Measurements from ENCODE around the gene ABLIM2. TPM values are rescaled to one million over a fixed set of nuclear protein-coding genes. Genes with fewer than 3 reads are reported as not detected.

Gene ABLIM2
- polyA plus RNA-seq, 3 donors, result 0.21 TPM; not detected in 2

GRCh38 chr4:8106451-8107025 is 52.1 kb downstream of the ABLIM2 start:
- Mint-ChIP-seq H3K27ac (peak overlapping the region in 1 of 7 donors; percentile 60), H3K4me1 (no peaks in the 10 kb centered on the region), H3K36me3 (no peaks in the 10 kb centered on the region), H3K9me3 (peaks cover 0 to 4% (median 0%) of the 10 kb centered on the region in 7 donors), H3K4me3 (no peak overlapping the region), H3K27me3 (ENCODE audit: low read depth in 3 of 3) (peaks cover 2 to 11% (median 10%) of the 10 kb centered on the region in 3 donors)
- TF ChIP-seq CTCF (IDR thresholded peaks at IDR 0.05), result no peak
- intact Hi-C loops (cut with micrococcal nuclease), result no loop called here
- no peaks in the 10 kb centered on the region for H3K79me2 ChIP-seq (ENCODE audit: insufficient read depth, low read length)
- H3K4me3 ChIP-seq (replicated peaks in 1 of 3; ENCODE audit: low read depth in 2 of 3, low read length in 3 of 3), result no peak overlapping the region
- no peaks in the 10 kb centered on the region for H3K9me3 ChIP-seq (replicated peaks in 1 of 2; ENCODE audit: control insufficient read depth in 1 of 2, insufficient read depth in 1 of 2, low read length in 2 of 2)
- no peaks in the 10 kb centered on the region for H3K4me1 ChIP-seq (ENCODE audit: control insufficient read depth in 1 of 2, insufficient read depth in 2 of 2, low read length in 2 of 2)
- no peak overlapping the region for H3K4me2 ChIP-seq (replicated peaks; ENCODE audit: extremely low read depth, low read length, poor library complexity, severe bottlenecking)
- H4K20me1 ChIP-seq (ENCODE audit: insufficient read depth, low read length), result no peaks in the 10 kb centered on the region
- H2AFZ ChIP-seq (ENCODE audit: insufficient read depth, low read depth, low read length, poor library complexity, severe bottlenecking), result no peak overlapping the region
- no peak overlapping the region for H3K9ac ChIP-seq (ENCODE audit: insufficient read depth, low read length, poor library complexity, severe bottlenecking)
- WGBS (ENCODE audit: insufficient coverage), result 94% methylated on average over 24 of the region's 24 CpGs
- no peaks in the 10 kb centered on the region for H3K27me3 ChIP-seq (ENCODE audit: control insufficient read depth in 2 of 2, insufficient read depth in 2 of 2, low read length in 2 of 2)
- no peak overlapping the region for H3K27ac ChIP-seq (ENCODE audit: low read depth in 1 of 2, low read length in 2 of 2)
- DNase-seq, result no peak
- H3K36me3 ChIP-seq (replicated peaks in 1 of 2; ENCODE audit: control insufficient read depth in 1 of 2, insufficient read depth in 2 of 2, low read length in 2 of 2), result no peaks in the 10 kb centered on the region

DNA sequence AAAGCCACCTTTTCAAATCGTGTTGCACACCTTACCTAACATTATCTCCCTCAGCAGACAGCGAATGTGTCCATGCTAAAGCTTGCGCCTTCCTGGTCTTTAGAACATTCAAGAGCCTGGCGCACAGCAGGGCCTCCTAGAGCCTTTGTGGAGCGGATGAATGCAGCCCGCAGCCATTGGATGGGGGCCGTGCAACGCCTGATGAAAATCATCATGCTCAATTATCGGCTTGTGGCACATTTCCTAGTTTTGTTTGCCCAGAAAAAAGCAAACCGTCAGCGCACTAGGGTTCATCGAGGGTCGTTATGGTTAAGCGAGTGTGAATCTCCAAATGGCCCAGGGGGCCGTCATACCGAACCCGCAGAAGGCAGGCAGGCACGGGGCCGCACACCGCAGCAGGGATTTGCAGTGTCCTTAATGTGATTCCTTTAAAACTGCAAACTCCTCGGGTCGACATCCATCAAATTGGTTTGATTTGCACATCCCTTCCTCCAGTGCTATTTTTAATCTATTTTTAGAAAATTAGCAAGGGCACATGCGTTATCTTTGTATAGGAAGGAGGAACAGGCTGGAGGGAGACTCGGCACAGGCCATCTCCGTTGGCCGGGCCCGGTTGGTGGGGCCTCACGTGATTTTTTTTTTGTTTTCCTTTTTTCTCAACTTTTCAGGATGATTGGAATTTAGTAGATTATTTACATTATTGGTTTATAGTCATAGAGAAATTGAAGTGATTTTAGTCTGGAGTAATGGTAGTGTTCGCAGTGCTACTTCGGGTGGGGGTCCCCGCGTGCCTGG is 53.1 kb downstream of the ABLIM2 start:
- Mint-ChIP-seq H3K4me1 (no peaks in the 10 kb centered on the region), H3K27me3 (ENCODE audit: low read depth in 3 of 3) (peaks cover 4 to 9% (median 8%) of the 10 kb centered on the region in 3 donors), H3K9me3 (peaks cover 0 to 4% (median 0%) of the 10 kb centered on the region in 7 donors), H3K4me3 (peak overlapping the region in 1 of 2 donors; percentile 11), H3K36me3 (no peaks in the 10 kb centered on the region), H3K27ac (no peak overlapping the region)
- no peak overlapping the region for H3K9ac ChIP-seq (ENCODE audit: insufficient read depth, low read length, poor library complexity, severe bottlenecking)
- H3K9me3 ChIP-seq (replicated peaks in 1 of 2; ENCODE audit: control insufficient read depth in 1 of 2, insufficient read depth in 1 of 2, low read length in 2 of 2), result no peaks in the 10 kb centered on the region
- intact Hi-C loops (cut with micrococcal nuclease), result no loop called here
- no peaks in the 10 kb centered on the region for H3K36me3 ChIP-seq (replicated peaks in 1 of 2; ENCODE audit: control insufficient read depth in 1 of 2, insufficient read depth in 2 of 2, low read length in 2 of 2)
- H3K4me1 ChIP-seq (ENCODE audit: control insufficient read depth in 1 of 2, insufficient read depth in 2 of 2, low read length in 2 of 2), result no peaks in the 10 kb centered on the region
- H4K20me1 ChIP-seq (ENCODE audit: insufficient read depth, low read length), result no peaks in the 10 kb centered on the region
- TF ChIP-seq CTCF (IDR thresholded peaks at IDR 0.05), result no peak
- H3K4me3 ChIP-seq (replicated peaks in 1 of 3; ENCODE audit: low read depth in 2 of 3, low read length in 3 of 3), result no peak overlapping the region
- H3K27ac ChIP-seq (ENCODE audit: low read depth in 1 of 2, low read length in 2 of 2), result no peak overlapping the region
- DNase-seq, result no peak
- H3K79me2 ChIP-seq (ENCODE audit: insufficient read depth, low read length), result no peaks in the 10 kb centered on the region
- no peak overlapping the region for H2AFZ ChIP-seq (ENCODE audit: insufficient read depth, low read depth, low read length, poor library complexity, severe bottlenecking)
- no peaks in the 10 kb centered on the region for H3K27me3 ChIP-seq (ENCODE audit: control insufficient read depth in 2 of 2, insufficient read depth in 2 of 2, low read length in 2 of 2)
- no peak overlapping the region for H3K4me2 ChIP-seq (replicated peaks; ENCODE audit: extremely low read depth, low read length, poor library complexity, severe bottlenecking)
- WGBS (ENCODE audit: insufficient coverage), result 88% methylated on average over 25 of the region's 32 CpGs
